ENCODE results near the gene TNS1. TPM values are rescaled to one million over a fixed set of nuclear protein-coding genes. Genes with fewer than 3 reads are reported as not detected.

Gene TNS1
- total RNA-seq, 1 experiment from 2014 or later, result 6.2 TPM

- no peak overlapping the region for H2AFZ ChIP-seq (ENCODE audit: low read depth, low read length, poor library complexity, severe bottlenecking)
- H4K20me1 ChIP-seq (ENCODE audit: insufficient read depth), result no peaks in the 10 kb centered on the region
- ChIA-PET POLR2A (no interaction called here), RAD21 (ENCODE audit: low non-redundant PET in 1 of 2, low total read pairs in 2 of 2, uncharacterized antibody in 2 of 2, unreplicated experiment in 2 of 2) (interaction anchor here in 1 of 2 experiments (1.2 kb wide), 1 partner anchor 59 kb away, joined by 3 read pairs; no protein-coding TSS in a partner anchor), CTCF (no interaction called here)
- ATAC-seq (no peak), DNase-seq (ENCODE audit: low read depth, low spot score) (no peak)
- no peaks in the 10 kb centered on the region for H3K36me3 ChIP-seq (ENCODE audit: control insufficient read depth in 1 of 2, insufficient read depth in 2 of 2, low read length in 2 of 2)
- H3K27ac ChIP-seq (ENCODE audit: low read depth, low read length), result no peak overlapping the region
- no peaks in the 10 kb centered on the region for H3K27me3 ChIP-seq (ENCODE audit: insufficient read depth, low read length)
- TF ChIP-seq ATF3 (IDR thresholded peaks at IDR 0.05) (no peak), SIN3A (IDR thresholded peaks at IDR 0.05; ENCODE audit: low read depth) (no peak), EZH2phosphoT487 (IDR thresholded peaks at IDR 0.05; ENCODE audit: borderline replicate concordance) (no peak), SP1 (IDR thresholded peaks at IDR 0.05; ENCODE audit: low read depth) (no peak), ZBTB33 (IDR thresholded peaks at IDR 0.05; ENCODE audit: extremely low read depth, insufficient replicate concordance, low read length) (no peak), TCF7L2 (IDR thresholded peaks at IDR 0.05; ENCODE audit: borderline replicate concordance, extremely low read depth, insufficient read depth, insufficient read length) (no peak), JUND (IDR thresholded peaks at IDR 0.05) (no peak), MAX (IDR thresholded peaks at IDR 0.05) (no peak), POLR2AphosphoS5 (IDR thresholded peaks at IDR 0.05; ENCODE audit: low read depth, low read length) (no peak), YY1 (IDR thresholded peaks at IDR 0.05; ENCODE audit: extremely low read depth, insufficient replicate concordance, low read depth, low read length) (no peak)
- no peaks in the 10 kb centered on the region for H3K79me2 ChIP-seq (ENCODE audit: insufficient read depth, low read length)
- no peak overlapping the region for H3K4me2 ChIP-seq (ENCODE audit: low read length)
- no TSS peak for BruUV-seq (replicated peaks)
- H3K9ac ChIP-seq (ENCODE audit: low read length), result no peak overlapping the region
- no peaks in the 10 kb centered on the region for H3K9me2 ChIP-seq (ENCODE audit: insufficient read depth)
- H3K9me3 ChIP-seq (ENCODE audit: control insufficient read depth in 1 of 2, insufficient read depth in 1 of 2, low read depth in 1 of 2, low read length in 2 of 2), result peaks cover 0 to 4% of the 10 kb centered on the region in 2 experiments; a peak in 1 of 4 replicates
- H3K4me1 ChIP-seq (ENCODE audit: control insufficient read depth in 1 of 2, insufficient read depth in 2 of 2, low read length in 2 of 2), result peaks cover 18 to 30% of the 10 kb centered on the region in 2 experiments
- intact Hi-C loops (cut with micrococcal nuclease), result no loop called here
- no peak overlapping the region for H3K4me3 ChIP-seq (replicated peaks in 1 of 2; ENCODE audit: low read depth in 1 of 2, low read length in 2 of 2)
Observed at GRCh38 chr2:217845301-217845700, 157.5 kb downstream of the TNS1 start.

All from HCT116 (cell line).